GM18499 (cell line): ENCODE results near the gene TSPAN9.

ENCODE experiments used
- ATAC-seq: cut with Tn5 transposase; IDR thresholded peaks from one replicate; pipeline ENCODE4 v1.9.1; 2021; ENCODE audit warnings: moderate number of reproducible peaks; ENCODE audit not compliant: insufficient read depth, unreplicated experiment

Gene TSPAN9

GRCh38 chr12:3073438-3074250, 3.5 kb upstream of the TSPAN9 start:
- no peak for ATAC-seq

GRCh38 chr12:3075315-3075714, 1.9 kb upstream of the TSPAN9 start:
- ATAC-seq: no peak

GRCh38 chr12:3077572-3078081, 448 bp downstream of the TSPAN9 start:
- no peak for ATAC-seq

GRCh38 chr12:3078086-3078820, 1.1 kb downstream of the TSPAN9 start:
- ATAC-seq: no peak

GRCh38 chr12:3081091-3081490, 3.9 kb downstream of the TSPAN9 start:
- no peak for ATAC-seq

- ATAC-seq: no peak
Observed at GRCh38 chr12:3081886-3082285, 4.7 kb downstream of the TSPAN9 start.

- no peak for ATAC-seq
Observed at GRCh38 chr12:3083241-3083920, 6.2 kb downstream of the TSPAN9 start.

GRCh38 chr12:3083921-3084347, 6.8 kb downstream of the TSPAN9 start:
- ATAC-seq: no peak

GRCh38 chr12:3084742-3085141, 7.6 kb downstream of the TSPAN9 start:
- ATAC-seq: no peak

GRCh38 chr12:3085341-3086139, 8.4 kb downstream of the TSPAN9 start:
- no peak for ATAC-seq

GRCh38 chr12:3086211-3086610, 9.0 kb downstream of the TSPAN9 start:
- ATAC-seq: no peak

GRCh38 chr12:3086729-3087323, 9.6 kb downstream of the TSPAN9 start:
- ATAC-seq: no peak

GRCh38 chr12:3087758-3088650, 10.8 kb downstream of the TSPAN9 start:
- ATAC-seq: no peak

GRCh38 chr12:3089588-3089987, 12.4 kb downstream of the TSPAN9 start:
- ATAC-seq: no peak

- ATAC-seq: no peak
Observed at GRCh38 chr12:3090240-3091037, 13.3 kb downstream of the TSPAN9 start.

GRCh38 chr12:3091038-3091319, 13.8 kb downstream of the TSPAN9 start:
- no peak for ATAC-seq

GRCh38 chr12:3091382-3092241, 14.4 kb downstream of the TSPAN9 start:
- no peak for ATAC-seq
